Amniotic stem cell (primary cell): Measurements from ENCODE around the gene RUFY1.
A peak's percentile ranks its signal among the peaks of the same experiment; 100 is the strongest.
"Not testable (repeated sequence)": the region's sequence is repeated elsewhere in the genome, so short reads cannot be mapped to it uniquely, and the experiment has no call there.

Source experiments
- DNase-seq: peaks from one replicate; lab custom pipeline; 2025; lab: John Stamatoyannopoulos, UW

The RUFY1 gene

DNA sequence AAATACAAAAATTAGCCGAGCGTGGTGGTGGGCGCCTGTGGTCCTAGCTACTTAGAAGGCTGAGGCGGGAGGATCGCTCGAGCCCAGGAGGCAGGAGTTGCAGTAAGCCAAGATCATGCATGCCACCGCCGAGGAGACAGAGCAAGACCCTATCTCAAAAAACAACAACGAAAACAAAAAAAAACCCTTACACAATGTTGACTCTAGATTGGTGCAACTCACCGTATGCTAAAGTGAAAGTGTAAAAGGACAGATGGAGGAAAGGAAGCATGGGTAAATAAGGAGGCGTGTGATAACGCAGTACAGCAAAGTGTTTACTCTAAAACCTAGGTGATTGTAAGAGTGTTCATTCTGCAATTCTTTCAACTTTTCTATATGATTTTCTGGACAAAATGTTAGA is 15.9 kb upstream of the RUFY1 start:
- DNase-seq = no peak

DNA sequence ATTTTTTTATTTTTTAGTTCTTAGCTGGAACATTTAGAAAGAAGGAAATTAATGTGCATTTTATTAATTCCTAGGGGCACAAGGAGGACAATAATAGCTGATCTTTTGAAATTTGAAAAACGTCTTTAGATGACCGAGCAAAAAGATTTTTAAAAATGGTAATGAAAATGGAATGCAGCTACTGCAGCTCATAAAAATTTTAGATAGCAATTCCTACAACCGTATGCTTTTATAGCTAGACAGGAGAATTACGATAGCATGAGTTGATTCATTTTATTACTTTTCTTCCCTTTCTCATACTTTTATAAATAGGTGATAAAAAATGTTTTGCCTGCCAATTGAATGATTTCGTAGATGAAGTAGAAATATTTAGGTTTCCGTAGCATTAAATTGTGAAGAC is 13.7 kb upstream of the RUFY1 start:
- DNase-seq = no peak

GRCh38 chr5:179542170-179542569 is 8.2 kb upstream of the RUFY1 start:
- DNase-seq = no peak

DNA sequence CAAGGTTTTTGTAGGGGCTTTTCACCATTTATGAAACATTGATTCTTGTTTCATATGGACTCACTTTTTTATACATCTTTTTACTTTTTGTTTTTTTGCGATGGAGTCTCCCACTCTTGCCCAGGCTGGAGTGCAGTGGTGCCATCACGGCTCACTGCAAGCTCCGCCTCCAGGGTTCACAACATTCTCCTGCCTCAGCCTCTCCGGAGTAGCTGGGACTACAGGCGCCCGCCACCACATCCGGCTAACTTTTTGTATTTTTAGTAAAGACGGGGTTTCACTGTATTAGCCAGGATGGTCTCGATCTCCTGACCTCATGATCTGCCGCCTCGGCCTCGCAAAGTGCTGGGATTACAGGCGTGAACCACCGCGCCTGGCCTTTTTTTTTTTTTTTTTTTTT is 7.1 kb upstream of the RUFY1 start:
- not testable (repeated sequence) for DNase-seq

GRCh38 chr5:179553006-179553405 is 2.7 kb downstream of the RUFY1 start:
- DNase-seq = no peak

- DNase-seq = no peak
These were observed 3.5 kb downstream of the RUFY1 start for GRCh38 chr5:179553875-179554274.

- DNase-seq = no peak
These were observed 4.6 kb downstream of the RUFY1 start for GRCh38 chr5:179554981-179555380.

DNA sequence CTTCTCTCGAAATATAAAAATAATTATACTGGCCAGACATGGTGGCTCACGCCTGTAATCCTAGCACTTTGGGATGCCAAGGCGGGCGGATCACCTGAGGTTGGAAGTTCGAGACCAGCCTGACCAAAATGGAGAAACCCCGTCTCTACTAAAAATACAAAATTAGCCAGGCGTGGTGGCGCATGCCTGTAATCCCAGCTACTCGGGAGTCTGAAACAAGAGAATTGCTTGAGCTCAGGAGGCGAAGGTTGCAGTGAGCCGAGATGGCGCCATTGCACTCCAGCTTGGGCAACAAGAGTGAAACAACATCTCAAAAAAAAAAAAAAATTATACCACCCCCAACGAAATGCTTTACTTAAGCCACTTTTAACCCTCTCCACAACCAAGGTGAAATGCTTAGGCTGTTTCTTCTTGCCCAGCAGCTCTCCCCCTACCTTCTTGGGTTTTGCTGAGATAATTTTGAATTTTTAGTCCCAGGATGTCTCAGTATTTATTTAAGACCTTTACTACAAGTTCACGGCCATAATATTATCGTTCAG is 8.0 kb downstream of the RUFY1 start:
- not testable (repeated sequence) for DNase-seq

- DNase-seq = no peak
These were observed 8.6 kb downstream of the RUFY1 start for GRCh38 chr5:179558932-179559283.

GRCh38 chr5:179559284-179560252 is 9.2 kb downstream of the RUFY1 start:
- peak; percentile 95 for DNase-seq

GRCh38 chr5:179564526-179564925 is 14.2 kb downstream of the RUFY1 start:
- DNase-seq = no peak

DNA sequence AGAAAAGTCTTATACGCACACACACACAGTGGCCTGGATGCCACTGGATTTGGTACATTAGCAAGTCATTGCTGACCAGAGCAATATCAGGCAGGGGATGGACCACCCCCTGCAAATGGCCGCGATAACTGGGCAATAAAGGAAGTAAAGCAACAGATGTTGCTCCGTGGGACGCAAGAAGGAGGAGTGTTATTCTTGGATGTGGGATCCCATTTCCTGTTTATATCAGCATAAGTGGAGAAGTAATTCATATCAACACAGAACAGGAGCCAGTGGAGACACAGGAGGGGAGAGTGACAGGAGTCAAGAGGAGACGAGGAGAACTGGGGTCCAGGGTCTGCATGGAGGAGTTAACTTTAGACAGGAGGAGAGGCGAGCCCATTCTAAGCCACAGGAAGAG is 18.4 kb downstream of the RUFY1 start:
- no peak for DNase-seq

DNA sequence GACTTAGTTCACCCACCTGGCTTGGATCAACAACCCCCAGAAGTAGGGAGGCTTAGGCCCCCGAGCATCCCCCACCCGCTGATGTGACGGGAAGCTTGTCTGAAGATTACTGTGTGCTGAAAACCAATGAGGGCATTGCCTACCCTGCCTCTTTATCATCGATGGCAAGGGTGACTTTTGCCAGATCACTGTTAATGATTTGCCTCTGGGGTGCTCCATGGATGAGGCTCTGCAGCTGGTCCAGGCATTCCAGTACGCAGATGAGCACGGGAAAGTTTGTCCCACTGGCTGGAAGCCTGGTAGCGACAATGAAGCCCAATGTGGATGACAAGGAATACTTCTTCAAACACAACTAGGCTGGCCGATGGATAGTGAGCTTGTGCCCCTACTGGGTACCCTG is 22.0 kb downstream of the RUFY1 start:
- no peak for DNase-seq

- DNase-seq = no peak
These were observed 27.1 kb downstream of the RUFY1 start for GRCh38 chr5:179577286-179577960.

DNA sequence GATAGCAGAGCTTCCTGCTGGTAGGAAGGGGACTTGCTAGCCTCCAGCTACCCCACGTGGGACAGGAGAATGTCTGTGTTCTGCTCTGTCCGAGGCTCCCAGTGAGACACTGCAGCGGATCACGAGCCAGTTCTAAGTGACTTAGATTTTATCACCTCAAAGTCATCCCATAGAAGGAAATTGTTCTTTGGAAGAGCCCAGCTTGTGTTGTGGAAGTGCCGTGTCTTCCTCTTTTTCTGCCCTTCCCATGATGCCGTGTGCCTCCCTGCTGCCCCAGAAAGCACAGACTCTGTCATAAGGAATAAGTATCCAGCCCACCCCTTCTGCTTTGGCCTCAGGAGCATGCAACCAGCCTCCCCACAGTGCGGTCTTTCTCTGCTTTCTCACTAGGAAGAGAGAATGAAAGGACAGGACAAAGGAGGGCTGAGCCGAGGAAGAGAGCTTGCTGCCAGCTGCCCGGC is 35.6 kb downstream of the RUFY1 start:
- DNase-seq = no peak

DNA sequence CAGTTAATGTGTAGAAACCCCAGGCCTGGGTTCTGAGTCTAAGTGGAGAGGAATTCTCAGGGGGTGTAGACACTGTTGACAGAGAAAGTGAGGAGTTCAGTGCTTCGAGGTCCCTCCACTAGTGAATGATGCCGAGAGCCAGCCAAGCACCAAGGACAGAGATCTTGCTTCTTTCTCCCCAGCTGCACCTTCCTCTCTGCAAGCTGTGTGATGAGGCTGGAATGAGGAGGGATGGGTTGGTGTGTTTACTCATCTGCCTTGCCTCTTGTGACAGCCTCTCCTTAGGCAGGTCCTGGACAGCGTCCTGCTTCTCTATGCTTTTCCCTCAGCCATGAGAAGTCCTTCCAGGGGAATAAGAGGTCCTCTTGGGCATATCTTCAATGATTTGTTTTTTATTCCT is 37.8 kb downstream of the RUFY1 start:
- DNase-seq = no peak

DNA sequence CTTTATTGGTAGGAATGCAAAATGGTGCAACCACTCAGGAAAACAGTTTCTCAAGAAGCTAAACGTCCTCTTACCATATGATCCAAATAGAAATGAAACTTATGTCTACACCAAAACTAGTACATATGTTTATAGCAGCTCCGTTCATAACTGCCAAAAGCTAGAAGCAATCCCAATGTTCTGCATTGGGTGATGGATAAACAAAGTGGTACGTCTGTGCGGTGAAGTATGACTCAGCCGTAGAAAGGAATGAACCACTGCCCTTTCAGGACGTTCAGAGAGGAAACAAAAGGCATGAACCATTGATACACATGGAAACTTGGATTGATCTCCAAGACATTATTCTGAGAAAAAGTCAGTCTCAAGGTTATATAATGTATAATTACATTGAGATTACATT is 45.6 kb downstream of the RUFY1 start:
- DNase-seq = no peak

DNA sequence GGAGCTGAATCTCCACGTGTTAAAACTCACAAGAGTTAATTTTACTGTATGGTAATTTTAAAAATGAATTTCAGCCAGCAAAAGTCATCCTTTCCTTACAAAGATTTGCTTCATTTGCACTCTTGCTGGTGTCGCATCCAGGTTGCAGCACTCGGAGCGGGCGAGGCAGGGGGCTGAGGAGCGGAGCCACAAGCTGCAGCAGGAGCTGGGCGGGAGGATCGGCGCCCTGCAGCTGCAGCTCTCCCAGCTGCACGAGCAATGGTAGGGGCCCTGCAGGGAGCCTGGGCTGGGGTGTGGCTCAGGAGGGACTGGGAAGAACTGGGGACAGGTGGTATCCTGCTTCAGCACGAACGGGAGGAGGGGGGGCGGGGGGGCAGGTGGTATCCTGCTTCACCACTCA is 46.1 kb downstream of the RUFY1 start:
- no peak for DNase-seq

DNA sequence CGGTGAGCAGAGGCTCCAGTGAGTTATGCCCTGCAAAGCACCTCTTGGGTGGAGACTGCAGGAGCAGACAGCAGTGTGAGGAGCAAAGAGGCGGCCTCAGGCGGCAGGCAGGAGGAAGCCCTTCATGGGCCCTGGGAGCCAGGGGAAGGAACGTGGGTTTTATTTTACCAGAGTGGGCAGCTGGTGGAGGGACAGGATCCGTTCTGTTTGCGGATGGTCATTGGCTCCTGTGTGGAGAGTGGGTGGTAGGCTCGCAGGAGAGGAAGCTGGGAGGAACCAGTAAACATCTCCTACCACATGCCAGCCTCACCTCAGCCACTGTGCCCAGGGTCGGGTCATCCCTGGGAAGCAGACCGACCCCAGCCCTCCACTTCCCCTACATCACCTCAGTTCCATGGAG is 48.7 kb downstream of the RUFY1 start:
- no peak for DNase-seq

DNA sequence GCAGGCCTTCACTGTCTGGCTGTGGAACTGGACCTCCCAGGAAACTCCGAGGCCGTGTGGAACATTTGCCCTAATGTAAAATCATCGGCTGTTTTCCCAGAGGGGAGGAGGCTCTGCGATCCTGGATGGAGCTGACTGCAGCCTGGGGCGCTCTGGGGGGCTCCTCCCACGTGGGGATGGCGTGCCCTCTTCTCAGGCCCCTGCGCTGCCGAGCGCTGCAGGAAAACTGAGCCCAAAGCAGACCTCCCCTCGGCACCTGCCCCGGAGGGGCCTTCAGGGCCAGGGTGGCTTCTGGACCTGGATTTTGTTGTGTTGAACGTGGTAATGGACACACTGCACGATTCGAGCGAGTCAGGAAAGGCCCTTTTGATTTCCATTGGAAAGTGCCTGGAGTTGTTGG is 49.2 kb downstream of the RUFY1 start:
- no peak for DNase-seq

- DNase-seq = no peak
These were observed 49.6 kb downstream of the RUFY1 start for GRCh38 chr5:179599973-179600372.

GRCh38 chr5:179601871-179602625 is 51.7 kb downstream of the RUFY1 start:
- no peak for DNase-seq
